ENCODE results near the gene VSTM2L. TPM values are rescaled to one million over a fixed set of nuclear protein-coding genes. Genes with fewer than 3 reads are reported as not detected.

The VSTM2L gene
- total and polyA plus RNA-seq, 2 experiments from 2014 or later: 4.1 to 9.2 TPM

- WGBS, 2 experiments (ENCODE audit: low coverage in 1 of 2, low lambda C conversion rate in 2 of 2, missing lambda C conversion rate in 2 of 2): 67 to 69% methylated on average over 1 of the region's 1 CpG
- H3K4me1 ChIP-seq (ENCODE audit: insufficient read depth): no peaks in the 10 kb centered on the region
- no peak overlapping the region for H2AFZ ChIP-seq
- in situ Hi-C loops (cut with MboI): no loop called here
- no peak overlapping the region for H3K4me2 ChIP-seq (ENCODE audit: unreplicated experiment)
- H3K9me2 ChIP-seq (ENCODE audit: insufficient read depth): no peaks in the 10 kb centered on the region
- TF ChIP-seq EZH2phosphoT487 (IDR thresholded peaks at IDR 0.05; ENCODE audit: insufficient read depth, low read depth) (no peak), EZH2 (IDR thresholded peaks at IDR 0.05; ENCODE audit: insufficient read depth, poor library complexity, severe bottlenecking) (no peak)
- no peaks in the 10 kb centered on the region for H4K20me1 ChIP-seq (ENCODE audit: insufficient read depth)
- H3F3A ChIP-seq (ENCODE audit: insufficient read depth): no peaks in the 10 kb centered on the region
- H3K79me2 ChIP-seq (ENCODE audit: insufficient read depth): no peaks in the 10 kb centered on the region
- H3K9ac ChIP-seq: no peak overlapping the region
- H3K27me3 ChIP-seq (replicated peaks; ENCODE audit: insufficient read depth): peaks cover 29% of the 10 kb centered on the region
- no peak for DNase-seq
- H3K36me3 ChIP-seq (ENCODE audit: low read depth): no peaks in the 10 kb centered on the region
- H3K4me3 ChIP-seq: no peak overlapping the region
- H3K27ac ChIP-seq: no peak overlapping the region
- H3K9me3 ChIP-seq (ENCODE audit: low read depth): no peaks in the 10 kb centered on the region
These were observed 17.9 kb downstream of the VSTM2L start for GRCh38 chr20:37920679-37921322.

DNA sequence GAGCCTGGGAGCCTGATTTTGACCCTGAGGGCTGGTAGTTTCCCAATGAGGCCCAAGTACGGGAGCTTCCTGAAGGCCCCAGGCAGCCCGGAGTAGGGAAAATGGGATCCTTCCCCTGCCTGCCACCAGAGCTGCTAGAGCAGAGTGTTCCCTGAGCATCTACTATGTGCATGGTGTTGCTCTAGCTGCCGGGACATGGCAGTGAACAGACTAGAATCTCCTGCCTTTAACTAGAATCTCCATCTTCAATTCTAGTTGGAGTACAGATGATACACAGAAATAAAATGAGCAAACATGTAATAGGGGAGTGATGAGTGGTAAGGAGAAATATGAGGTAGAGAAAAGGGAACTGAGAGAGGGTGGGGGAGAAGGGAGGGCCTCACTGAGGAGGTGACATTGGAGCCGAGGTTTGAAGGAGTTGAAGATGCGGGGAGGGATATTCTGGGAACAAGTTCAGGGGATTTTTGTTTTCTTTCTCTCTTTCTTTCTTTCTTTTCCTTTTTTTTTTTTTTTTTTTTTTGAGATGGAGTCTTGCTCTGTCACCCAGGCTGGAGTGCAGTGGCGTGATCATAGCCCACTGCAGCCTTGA is 18.5 kb downstream of the VSTM2L start:
- H3K4me3 ChIP-seq: no peak overlapping the region
- no peaks in the 10 kb centered on the region for H3K4me1 ChIP-seq (ENCODE audit: insufficient read depth)
- H4K20me1 ChIP-seq (ENCODE audit: insufficient read depth): no peaks in the 10 kb centered on the region
- no peaks in the 10 kb centered on the region for H3K9me2 ChIP-seq (ENCODE audit: insufficient read depth)
- no peak overlapping the region for H3K27ac ChIP-seq
- H3F3A ChIP-seq (ENCODE audit: insufficient read depth): no peaks in the 10 kb centered on the region
- no peak overlapping the region for H2AFZ ChIP-seq
- DNase-seq: no peak
- H3K9ac ChIP-seq: no peak overlapping the region
- in situ Hi-C loops (cut with MboI): no loop called here
- peaks cover 27% of the 10 kb centered on the region for H3K27me3 ChIP-seq (replicated peaks; ENCODE audit: insufficient read depth)
- H3K9me3 ChIP-seq (ENCODE audit: low read depth): no peaks in the 10 kb centered on the region
- no peak overlapping the region for H3K4me2 ChIP-seq (ENCODE audit: unreplicated experiment)
- H3K36me3 ChIP-seq (ENCODE audit: low read depth): no peaks in the 10 kb centered on the region
- no peak for TF ChIP-seq EZH2phosphoT487 (IDR thresholded peaks at IDR 0.05; ENCODE audit: insufficient read depth, low read depth)
- TF ChIP-seq EZH2 (IDR thresholded peaks at IDR 0.05; ENCODE audit: insufficient read depth, poor library complexity, severe bottlenecking): no peak
- WGBS, 2 experiments (ENCODE audit: low coverage in 1 of 2, low lambda C conversion rate in 2 of 2, missing lambda C conversion rate in 2 of 2): 67 to 84% methylated on average over 6 of the region's 6 CpGs
- no peaks in the 10 kb centered on the region for H3K79me2 ChIP-seq (ENCODE audit: insufficient read depth)

DNA sequence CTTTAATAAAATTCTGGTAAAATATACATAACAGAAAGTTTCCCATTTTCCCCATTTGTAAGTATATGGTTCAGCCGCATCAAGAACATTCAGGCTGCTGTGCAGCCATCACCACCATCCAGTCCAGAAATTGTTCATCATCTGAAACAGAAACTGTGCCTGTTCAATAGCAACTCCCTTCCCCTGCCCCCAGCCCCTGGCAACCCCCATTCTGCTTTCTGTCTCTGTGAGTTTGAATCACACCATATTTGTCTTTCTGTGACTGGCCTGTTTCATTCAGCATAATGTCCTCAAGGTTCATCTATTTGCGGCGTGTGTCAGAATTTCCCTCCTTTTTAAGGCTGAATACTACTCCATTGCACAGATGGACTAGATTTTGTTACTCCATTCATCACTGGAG is 19.1 kb downstream of the VSTM2L start:
- H3K27ac ChIP-seq: no peak overlapping the region
- H3K36me3 ChIP-seq (ENCODE audit: low read depth): no peaks in the 10 kb centered on the region
- no peaks in the 10 kb centered on the region for H3K79me2 ChIP-seq (ENCODE audit: insufficient read depth)
- no peak for DNase-seq
- no peaks in the 10 kb centered on the region for H3K4me1 ChIP-seq (ENCODE audit: insufficient read depth)
- no peak overlapping the region for H2AFZ ChIP-seq
- peaks cover 26% of the 10 kb centered on the region for H3K27me3 ChIP-seq (replicated peaks; ENCODE audit: insufficient read depth)
- in situ Hi-C loops (cut with MboI): no loop called here
- TF ChIP-seq EZH2phosphoT487 (IDR thresholded peaks at IDR 0.05; ENCODE audit: insufficient read depth, low read depth) (no peak), EZH2 (IDR thresholded peaks at IDR 0.05; ENCODE audit: insufficient read depth, poor library complexity, severe bottlenecking) (no peak)
- 94 to 98% methylated on average over 3 of the region's 3 CpGs for WGBS, 2 experiments (ENCODE audit: low coverage in 1 of 2, low lambda C conversion rate in 2 of 2, missing lambda C conversion rate in 2 of 2)
- H3F3A ChIP-seq (ENCODE audit: insufficient read depth): no peaks in the 10 kb centered on the region
- H3K9ac ChIP-seq: no peak overlapping the region
- H3K9me3 ChIP-seq (ENCODE audit: low read depth): no peaks in the 10 kb centered on the region
- no peak overlapping the region for H3K4me3 ChIP-seq
- H3K4me2 ChIP-seq (ENCODE audit: unreplicated experiment): no peak overlapping the region
- no peaks in the 10 kb centered on the region for H4K20me1 ChIP-seq (ENCODE audit: insufficient read depth)
- H3K9me2 ChIP-seq (ENCODE audit: insufficient read depth): no peaks in the 10 kb centered on the region

- no peak for DNase-seq
- no peak overlapping the region for H3K27ac ChIP-seq
- H2AFZ ChIP-seq: no peak overlapping the region
- H3K9ac ChIP-seq: no peak overlapping the region
- no peaks in the 10 kb centered on the region for H3K9me3 ChIP-seq (ENCODE audit: low read depth)
- no peaks in the 10 kb centered on the region for H3K4me1 ChIP-seq (ENCODE audit: insufficient read depth)
- no peak overlapping the region for H3K4me2 ChIP-seq (ENCODE audit: unreplicated experiment)
- no peaks in the 10 kb centered on the region for H3K79me2 ChIP-seq (ENCODE audit: insufficient read depth)
- no peaks in the 10 kb centered on the region for H4K20me1 ChIP-seq (ENCODE audit: insufficient read depth)
- H3K9me2 ChIP-seq (ENCODE audit: insufficient read depth): no peaks in the 10 kb centered on the region
- WGBS, 2 experiments (ENCODE audit: low coverage in 1 of 2, low lambda C conversion rate in 2 of 2, missing lambda C conversion rate in 2 of 2): 74 to 81% methylated on average over 19 of the region's 19 CpGs
- in situ Hi-C loops (cut with MboI): no loop called here
- no peaks in the 10 kb centered on the region for H3K36me3 ChIP-seq (ENCODE audit: low read depth)
- TF ChIP-seq EZH2phosphoT487 (IDR thresholded peaks at IDR 0.05; ENCODE audit: insufficient read depth, low read depth): no peak
- no peak for TF ChIP-seq EZH2 (IDR thresholded peaks at IDR 0.05; ENCODE audit: insufficient read depth, poor library complexity, severe bottlenecking)
- no peaks in the 10 kb centered on the region for H3F3A ChIP-seq (ENCODE audit: insufficient read depth)
- H3K4me3 ChIP-seq: no peak overlapping the region
- peaks cover 10% of the 10 kb centered on the region; the same call in 1 of the 2 replicates for H3K27me3 ChIP-seq (replicated peaks; ENCODE audit: insufficient read depth)
These were observed 22.6 kb downstream of the VSTM2L start for GRCh38 chr20:37925265-37926165.

Measured in GM23248 (cell line).